ENCODE measurements around the gene ARID2. TPM values are rescaled to one million over a fixed set of nuclear protein-coding genes. Genes with fewer than 3 reads are reported as not detected.

The ARID2 gene
- total and polyA plus RNA-seq, 9 of the 15 experiments (the other 6 are each of a cell fraction or from before 2014, with no cell fraction given), result 13.4 to 41.6 (median 29.4) TPM

DNA sequence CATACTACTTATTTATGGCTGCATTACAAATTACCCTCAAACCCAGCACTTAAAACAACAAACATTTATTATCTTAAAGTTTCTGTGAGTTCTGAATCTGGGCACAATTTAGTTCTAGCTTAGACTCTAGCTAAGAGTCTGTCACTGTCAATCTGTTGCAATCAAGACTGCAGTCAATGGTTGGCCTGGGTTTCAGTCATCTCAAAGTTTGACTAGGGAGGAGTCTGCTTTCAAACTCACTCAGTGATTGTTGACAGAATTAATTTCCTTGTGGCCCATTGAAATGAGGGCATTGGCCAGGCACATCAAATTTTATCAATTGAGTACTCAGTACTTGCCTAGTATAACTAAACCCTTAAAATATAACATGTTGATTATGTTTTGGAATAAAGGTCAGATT is 51.6 kb downstream of the ARID2 start (continued):
- TF ChIP-seq, protein P1, sequence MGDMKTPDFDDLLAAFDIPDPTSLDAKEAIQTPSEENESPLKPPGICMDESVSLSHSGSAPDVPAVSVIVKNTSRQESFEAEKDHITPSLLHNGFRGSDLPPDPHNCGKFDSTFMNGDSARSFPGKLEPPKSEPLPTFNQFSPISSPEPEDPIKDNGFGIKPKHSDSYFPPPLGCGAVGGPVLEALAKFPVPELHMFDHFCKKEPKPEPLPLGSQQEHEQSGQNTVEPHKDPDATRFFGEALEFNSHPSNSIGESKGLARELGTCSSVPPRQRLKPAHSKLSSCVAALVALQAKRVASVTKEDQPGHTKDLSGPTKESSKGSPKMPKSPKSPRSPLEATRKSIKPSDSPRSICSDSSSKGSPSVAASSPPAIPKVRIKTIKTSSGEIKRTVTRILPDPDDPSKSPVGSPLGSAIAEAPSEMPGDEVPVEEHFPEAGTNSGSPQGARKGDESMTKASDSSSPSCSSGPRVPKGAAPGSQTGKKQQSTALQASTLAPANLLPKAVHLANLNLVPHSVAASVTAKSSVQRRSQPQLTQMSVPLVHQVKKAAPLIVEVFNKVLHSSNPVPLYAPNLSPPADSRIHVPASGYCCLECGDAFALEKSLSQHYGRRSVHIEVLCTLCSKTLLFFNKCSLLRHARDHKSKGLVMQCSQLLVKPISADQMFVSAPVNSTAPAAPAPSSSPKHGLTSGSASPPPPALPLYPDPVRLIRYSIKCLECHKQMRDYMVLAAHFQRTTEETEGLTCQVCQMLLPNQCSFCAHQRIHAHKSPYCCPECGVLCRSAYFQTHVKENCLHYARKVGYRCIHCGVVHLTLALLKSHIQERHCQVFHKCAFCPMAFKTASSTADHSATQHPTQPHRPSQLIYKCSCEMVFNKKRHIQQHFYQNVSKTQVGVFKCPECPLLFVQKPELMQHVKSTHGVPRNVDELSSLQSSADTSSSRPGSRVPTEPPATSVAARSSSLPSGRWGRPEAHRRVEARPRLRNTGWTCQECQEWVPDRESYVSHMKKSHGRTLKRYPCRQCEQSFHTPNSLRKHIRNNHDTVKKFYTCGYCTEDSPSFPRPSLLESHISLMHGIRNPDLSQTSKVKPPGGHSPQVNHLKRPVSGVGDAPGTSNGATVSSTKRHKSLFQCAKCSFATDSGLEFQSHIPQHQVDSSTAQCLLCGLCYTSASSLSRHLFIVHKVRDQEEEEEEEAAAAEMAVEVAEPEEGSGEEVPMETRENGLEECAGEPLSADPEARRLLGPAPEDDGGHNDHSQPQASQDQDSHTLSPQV (IDR thresholded peaks at IDR 0.05), result no peak
- TF ChIP-seq, protein P2, sequence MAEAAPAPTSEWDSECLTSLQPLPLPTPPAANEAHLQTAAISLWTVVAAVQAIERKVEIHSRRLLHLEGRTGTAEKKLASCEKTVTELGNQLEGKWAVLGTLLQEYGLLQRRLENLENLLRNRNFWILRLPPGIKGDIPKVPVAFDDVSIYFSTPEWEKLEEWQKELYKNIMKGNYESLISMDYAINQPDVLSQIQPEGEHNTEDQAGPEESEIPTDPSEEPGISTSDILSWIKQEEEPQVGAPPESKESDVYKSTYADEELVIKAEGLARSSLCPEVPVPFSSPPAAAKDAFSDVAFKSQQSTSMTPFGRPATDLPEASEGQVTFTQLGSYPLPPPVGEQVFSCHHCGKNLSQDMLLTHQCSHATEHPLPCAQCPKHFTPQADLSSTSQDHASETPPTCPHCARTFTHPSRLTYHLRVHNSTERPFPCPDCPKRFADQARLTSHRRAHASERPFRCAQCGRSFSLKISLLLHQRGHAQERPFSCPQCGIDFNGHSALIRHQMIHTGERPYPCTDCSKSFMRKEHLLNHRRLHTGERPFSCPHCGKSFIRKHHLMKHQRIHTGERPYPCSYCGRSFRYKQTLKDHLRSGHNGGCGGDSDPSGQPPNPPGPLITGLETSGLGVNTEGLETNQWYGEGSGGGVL (CRISPR knock-in tag; IDR thresholded peaks at IDR 0.05), result no peak
- TF ChIP-seq ATF1 (CRISPR knock-in tag; IDR thresholded peaks at IDR 0.05), result no peak
- no peak for TF ChIP-seq ATF1 (tag; IDR thresholded peaks at IDR 0.05)
- TF ChIP-seq KLF13 (tag; IDR thresholded peaks at IDR 0.05; ENCODE audit: borderline replicate concordance, low read depth), result no peak
